Cardiac muscle cell (in vitro differentiated cells and primary cell): ENCODE measurements around the gene MORN5. TPM values are rescaled to one million over a fixed set of nuclear protein-coding genes. Genes with fewer than 3 reads are reported as not detected.

ENCODE experiments used
- DNase-seq, 2 donors: peaks; one replicate each; pipeline versions ENCODE4 v3.0.0 to v3.0.0-alpha.2; 2010 to 2017; ENCODE audit warnings: low read depth in 1 of 2, low spot score in 1 of 2
- H3K27ac ChIP-seq: fragments of 200-600 bp; sonication (generic); 2 replicates; pipeline ENCODE4 v1.5.1; 2016
- H3K27me3 ChIP-seq: fragments of 200-600 bp; sonication (generic); 2 replicates; pipeline ENCODE4 v1.6.0; 2016; ENCODE audit warnings: control low read depth
- H3K36me3 ChIP-seq: fragments of 200-600 bp; sonication (generic); 2 replicates; pipeline ENCODE4 v1.5.1; 2016; ENCODE audit warnings: control low read depth
- H3K4me1 ChIP-seq: fragments of 200-600 bp; sonication (generic); 2 replicates; pipeline ENCODE4 v1.8.1; 2017; ENCODE audit warnings: low read depth, mild to moderate bottlenecking, mixed run types
- H3K4me3 ChIP-seq: fragments of 200-600 bp; sonication (generic); 2 replicates; pipeline ENCODE4 v1.5.1; 2016; ENCODE audit warnings: mild to moderate bottlenecking
- H3K9me3 ChIP-seq: fragments of 200-600 bp; sonication (generic); 2 replicates; pipeline ENCODE4 v1.5.1; 2017; ENCODE audit warnings: low read depth, mild to moderate bottlenecking, control low read depth
- polyA plus RNA-seq: library from polyadenylated mRNA; unstranded; fragments of >200 nt; fragmentation: Nextera tagmentation; extraction: Ambion mirVana; gene quantifications from 2 replicates; pipeline ENCODE4 v1.2.1, GENCODE V29; 2016
- total RNA-seq: library from RNA; depleted of rRNA; stranded (reverse); fragments of >200 nt; gene quantifications from 2 replicates; pipeline ENCODE4 v1.2.3, GENCODE V29; 2016
- TF ChIP-seq, protein P1 (sequence below): IDR thresholded peaks from 2 replicates; pipeline ENCODE4 v1.5.1; 2012; ENCODE audit warnings: low read depth, mild to moderate bottlenecking, low read length

Gene MORN5
- total and polyA plus RNA-seq, 2 experiments from 2014 or later: not detected

DNA sequence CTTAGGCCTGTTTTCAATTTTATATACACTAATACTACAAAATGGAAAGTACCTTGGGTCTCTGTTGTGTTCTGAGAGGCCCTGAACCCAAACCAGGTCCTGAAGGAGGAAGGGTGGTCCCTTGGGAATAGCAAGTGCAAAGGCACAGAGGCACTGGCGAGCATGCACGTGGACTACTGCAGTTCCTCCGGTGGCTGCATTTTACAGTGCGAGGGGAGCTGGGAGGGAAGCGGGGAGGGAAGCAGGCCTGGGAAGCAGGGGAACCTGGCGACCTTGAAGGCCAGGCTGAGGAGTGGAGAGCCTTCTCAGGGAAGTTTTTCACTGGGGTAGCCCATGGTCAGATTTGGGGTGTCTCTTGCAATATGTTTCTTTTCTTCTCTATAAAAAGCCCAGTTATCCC is 33.9 kb downstream of the MORN5 start:
- Histone ChIP-seq H3K36me3 (no peaks in the 10 kb centered on the region), H3K9me3 (no peaks in the 10 kb centered on the region), H3K4me3 (no peak overlapping the region), H3K27me3 (peaks cover 5% of the 10 kb centered on the region), H3K4me1 (no peaks in the 10 kb centered on the region), H3K27ac (no peak overlapping the region)
- no peak for DNase-seq
- TF ChIP-seq, protein P1, sequence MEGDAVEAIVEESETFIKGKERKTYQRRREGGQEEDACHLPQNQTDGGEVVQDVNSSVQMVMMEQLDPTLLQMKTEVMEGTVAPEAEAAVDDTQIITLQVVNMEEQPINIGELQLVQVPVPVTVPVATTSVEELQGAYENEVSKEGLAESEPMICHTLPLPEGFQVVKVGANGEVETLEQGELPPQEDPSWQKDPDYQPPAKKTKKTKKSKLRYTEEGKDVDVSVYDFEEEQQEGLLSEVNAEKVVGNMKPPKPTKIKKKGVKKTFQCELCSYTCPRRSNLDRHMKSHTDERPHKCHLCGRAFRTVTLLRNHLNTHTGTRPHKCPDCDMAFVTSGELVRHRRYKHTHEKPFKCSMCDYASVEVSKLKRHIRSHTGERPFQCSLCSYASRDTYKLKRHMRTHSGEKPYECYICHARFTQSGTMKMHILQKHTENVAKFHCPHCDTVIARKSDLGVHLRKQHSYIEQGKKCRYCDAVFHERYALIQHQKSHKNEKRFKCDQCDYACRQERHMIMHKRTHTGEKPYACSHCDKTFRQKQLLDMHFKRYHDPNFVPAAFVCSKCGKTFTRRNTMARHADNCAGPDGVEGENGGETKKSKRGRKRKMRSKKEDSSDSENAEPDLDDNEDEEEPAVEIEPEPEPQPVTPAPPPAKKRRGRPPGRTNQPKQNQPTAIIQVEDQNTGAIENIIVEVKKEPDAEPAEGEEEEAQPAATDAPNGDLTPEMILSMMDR: no peak

DNA sequence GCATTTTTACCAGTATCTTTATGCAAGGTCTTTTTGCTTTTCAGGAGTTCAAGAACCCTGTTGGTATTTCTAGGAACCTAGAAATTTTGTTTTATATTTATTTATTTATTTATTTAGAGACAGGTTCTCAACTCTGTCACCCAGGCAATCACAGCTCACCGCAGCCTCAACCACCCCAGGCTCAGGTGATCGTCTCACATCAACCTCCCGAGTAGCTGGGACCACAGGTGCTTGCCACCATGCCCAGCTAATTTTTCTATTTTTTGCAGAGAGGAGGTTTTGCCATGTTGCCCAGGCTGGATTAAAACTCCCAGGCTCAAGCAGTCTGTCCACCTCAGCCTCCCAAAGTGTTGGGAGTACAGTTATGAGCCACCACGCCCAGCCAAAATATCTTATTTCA is 36.2 kb downstream of the MORN5 start:
- TF ChIP-seq, protein P1: no peak
- Histone ChIP-seq H3K9me3 (no peaks in the 10 kb centered on the region), H3K27me3 (peaks cover 5% of the 10 kb centered on the region), H3K4me1 (no peaks in the 10 kb centered on the region), H3K4me3 (no peak overlapping the region), H3K36me3 (no peaks in the 10 kb centered on the region), H3K27ac (no peak overlapping the region)
- no peak for DNase-seq

DNA sequence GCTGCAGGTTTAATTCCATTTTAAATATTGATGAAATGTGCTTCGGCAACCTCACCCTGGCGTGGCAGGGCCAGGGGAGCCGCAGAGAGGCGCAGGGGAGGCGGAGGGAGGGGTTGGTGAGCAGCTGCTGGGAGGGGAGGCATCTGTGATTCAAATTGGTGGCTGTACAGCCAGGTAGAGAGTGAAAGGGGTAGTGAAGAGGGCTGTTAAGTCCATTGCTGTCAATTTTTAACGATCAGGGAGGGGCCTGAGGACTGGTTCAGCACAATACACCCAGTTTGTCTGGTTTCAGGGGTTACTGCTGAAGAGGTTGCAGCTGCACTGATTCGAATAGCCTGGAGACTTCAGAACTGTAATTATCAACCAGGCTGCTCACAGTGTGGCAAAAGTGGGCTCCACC is 37.7 kb downstream of the MORN5 start:
- H3K27ac ChIP-seq: no peak overlapping the region
- H3K9me3 ChIP-seq: no peaks in the 10 kb centered on the region
- no peaks in the 10 kb centered on the region for H3K4me1 ChIP-seq
- peaks cover 5% of the 10 kb centered on the region for H3K27me3 ChIP-seq
- TF ChIP-seq, protein P1: no peak
- DNase-seq: no peak
- no peak overlapping the region for H3K4me3 ChIP-seq
- H3K36me3 ChIP-seq: no peaks in the 10 kb centered on the region

DNA sequence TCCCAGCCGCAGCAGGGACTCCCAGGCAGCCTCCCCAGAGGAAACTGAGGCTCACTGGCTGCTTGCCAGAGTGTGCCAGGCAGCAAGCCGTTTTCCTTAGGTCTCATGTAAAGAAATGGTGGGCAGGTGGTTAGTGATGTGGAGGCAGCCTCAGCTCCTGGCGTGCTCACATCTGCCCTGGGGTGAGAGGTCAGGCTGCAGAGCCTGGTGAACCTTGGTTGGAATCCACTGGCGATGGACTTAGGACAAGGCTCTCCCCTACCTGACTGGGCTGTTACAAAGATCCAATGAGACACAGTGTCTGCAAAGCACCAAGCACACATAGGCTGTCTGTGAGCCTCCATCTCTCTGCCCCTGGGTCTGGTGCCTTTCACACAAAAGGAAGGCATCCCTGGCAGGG is 38.2 kb downstream of the MORN5 start:
- no peaks in the 10 kb centered on the region for H3K9me3 ChIP-seq

DNA sequence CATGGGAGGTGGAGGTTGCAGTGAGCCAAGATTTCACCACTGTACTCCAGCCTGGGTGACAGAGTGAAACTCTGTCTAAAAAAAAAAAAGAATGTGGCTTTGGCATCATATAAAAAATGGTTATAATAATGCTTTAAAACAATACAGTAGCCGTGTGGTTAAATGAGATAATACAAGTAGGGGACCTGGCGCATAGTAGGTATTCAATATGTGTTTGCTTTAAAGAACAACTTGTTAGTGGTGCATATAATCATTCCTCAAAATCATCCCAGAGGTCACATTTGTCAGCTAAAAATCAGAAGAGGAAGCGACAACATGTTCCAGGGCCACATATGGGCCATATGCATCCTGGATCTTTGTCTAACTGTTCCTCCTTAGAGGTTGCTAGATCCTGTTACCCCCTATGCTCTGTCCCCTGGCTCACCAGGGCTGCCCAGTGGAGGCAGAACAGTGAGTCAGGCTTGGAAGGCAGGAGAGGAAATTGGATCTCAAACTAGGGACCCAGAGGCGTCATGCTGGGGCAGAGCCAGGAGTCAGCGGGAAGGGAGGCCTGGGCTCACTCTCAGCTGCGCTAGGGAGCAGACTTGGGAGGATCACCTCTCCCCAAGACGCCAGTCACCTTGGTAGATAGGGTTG is 41.4 kb downstream of the MORN5 start:
- H3K9me3 ChIP-seq: no peaks in the 10 kb centered on the region
- peak in 1 of 2 donors; percentile 59 for DNase-seq
- H3K27ac ChIP-seq: no peak overlapping the region
- no peaks in the 10 kb centered on the region for H3K36me3 ChIP-seq
- TF ChIP-seq, protein P1: no peak
- no peak overlapping the region for H3K4me3 ChIP-seq
- no peaks in the 10 kb centered on the region for H3K27me3 ChIP-seq
- H3K4me1 ChIP-seq: no peaks in the 10 kb centered on the region

More for the DNA sequence above, 38.2 kb downstream of the MORN5 start:
- TF ChIP-seq, protein P1: no peak
- Histone ChIP-seq H3K27me3 (peaks cover 5% of the 10 kb centered on the region), H3K36me3 (no peaks in the 10 kb centered on the region), H3K4me1 (no peaks in the 10 kb centered on the region), H3K27ac (no peak overlapping the region), H3K4me3 (no peak overlapping the region)
- DNase-seq: no peak
